ENCODE measurements around the gene DDX47. TPM values are rescaled to one million over a fixed set of nuclear protein-coding genes. Genes with fewer than 3 reads are reported as not detected.
"Not testable (repeated sequence)": the region's sequence is repeated elsewhere in the genome, so short reads cannot be mapped to it uniquely, and the experiment has no call there.

DDX47 gene
- total and polyA plus RNA-seq, 7 donors: 22.8 to 56.9 (median 42.9) TPM

- 43 to 56% methylated on average over 15 of the region's 15 CpGs for WGBS, 2 donors
- Histone ChIP-seq H3K4me1 (peaks cover 0 to 4% (median 0%) of the 10 kb centered on the region in 4 donors), H3K36me3 (peaks cover 0 to 21% (median 14%) of the 10 kb centered on the region in 4 donors), H3K27me3 (no peaks in the 10 kb centered on the region), H3K4me3 (no peak overlapping the region), H3K9me3 (no peaks in the 10 kb centered on the region), H3K27ac (no peak overlapping the region)
- TF ChIP-seq EP300 (IDR thresholded peaks at IDR 0.05): no peak
- TF ChIP-seq, protein P1, sequence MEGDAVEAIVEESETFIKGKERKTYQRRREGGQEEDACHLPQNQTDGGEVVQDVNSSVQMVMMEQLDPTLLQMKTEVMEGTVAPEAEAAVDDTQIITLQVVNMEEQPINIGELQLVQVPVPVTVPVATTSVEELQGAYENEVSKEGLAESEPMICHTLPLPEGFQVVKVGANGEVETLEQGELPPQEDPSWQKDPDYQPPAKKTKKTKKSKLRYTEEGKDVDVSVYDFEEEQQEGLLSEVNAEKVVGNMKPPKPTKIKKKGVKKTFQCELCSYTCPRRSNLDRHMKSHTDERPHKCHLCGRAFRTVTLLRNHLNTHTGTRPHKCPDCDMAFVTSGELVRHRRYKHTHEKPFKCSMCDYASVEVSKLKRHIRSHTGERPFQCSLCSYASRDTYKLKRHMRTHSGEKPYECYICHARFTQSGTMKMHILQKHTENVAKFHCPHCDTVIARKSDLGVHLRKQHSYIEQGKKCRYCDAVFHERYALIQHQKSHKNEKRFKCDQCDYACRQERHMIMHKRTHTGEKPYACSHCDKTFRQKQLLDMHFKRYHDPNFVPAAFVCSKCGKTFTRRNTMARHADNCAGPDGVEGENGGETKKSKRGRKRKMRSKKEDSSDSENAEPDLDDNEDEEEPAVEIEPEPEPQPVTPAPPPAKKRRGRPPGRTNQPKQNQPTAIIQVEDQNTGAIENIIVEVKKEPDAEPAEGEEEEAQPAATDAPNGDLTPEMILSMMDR (IDR thresholded peaks at IDR 0.05): peak in 3 of 4 experiments; percentile 28 to 43 (median 38)
- intact Hi-C loops (cut with DNase I): no loop called here
- no peak for DNase-seq
Observed at GRCh38 chr12:12837025-12837812, 24.1 kb downstream of the DDX47 start.

- WGBS, 2 donors: 64 to 82% methylated on average over 3 of the region's 3 CpGs
- intact Hi-C loops (cut with DNase I): no loop called here
- Histone ChIP-seq H3K27me3 (no peaks in the 10 kb centered on the region), H3K36me3 (peaks cover 0 to 15% (median 12%) of the 10 kb centered on the region in 4 donors), H3K4me1 (peaks cover 0 to 4% (median 0%) of the 10 kb centered on the region in 4 donors), H3K9me3 (no peaks in the 10 kb centered on the region), H3K27ac (no peak overlapping the region), H3K4me3 (no peak overlapping the region)
- TF ChIP-seq, protein P1 (IDR thresholded peaks at IDR 0.05): no peak
- TF ChIP-seq POLR2AphosphoS5 (IDR thresholded peaks at IDR 0.05) (no peak), POLR2A (IDR thresholded peaks at IDR 0.05) (no peak), EP300 (IDR thresholded peaks at IDR 0.05) (no peak)
- no peak for DNase-seq
Observed at GRCh38 chr12:12837813-12838153, 24.6 kb downstream of the DDX47 start.

- H3K27ac ChIP-seq: no peak overlapping the region
- TF ChIP-seq, protein P1 (IDR thresholded peaks at IDR 0.05): no peak
- TF ChIP-seq POLR2A (IDR thresholded peaks at IDR 0.05) (no peak), POLR2AphosphoS5 (IDR thresholded peaks at IDR 0.05) (no peak), EP300 (IDR thresholded peaks at IDR 0.05) (no peak)
- peaks cover 0 to 3% (median under 1%) of the 10 kb centered on the region in 4 donors for H3K36me3 ChIP-seq
- no peaks in the 10 kb centered on the region for H3K27me3 ChIP-seq
- 52 to 67% methylated on average over 1 of the region's 1 CpG for WGBS, 2 donors
- no peaks in the 10 kb centered on the region for H3K9me3 ChIP-seq
- intact Hi-C loops (cut with DNase I): no loop called here
- H3K4me1 ChIP-seq: peaks cover 0 to 4% (median 0%) of the 10 kb centered on the region in 4 donors
- DNase-seq: no peak
- no peak overlapping the region for H3K4me3 ChIP-seq
Observed at GRCh38 chr12:12839003-12839395, 25.9 kb downstream of the DDX47 start.

DNA sequence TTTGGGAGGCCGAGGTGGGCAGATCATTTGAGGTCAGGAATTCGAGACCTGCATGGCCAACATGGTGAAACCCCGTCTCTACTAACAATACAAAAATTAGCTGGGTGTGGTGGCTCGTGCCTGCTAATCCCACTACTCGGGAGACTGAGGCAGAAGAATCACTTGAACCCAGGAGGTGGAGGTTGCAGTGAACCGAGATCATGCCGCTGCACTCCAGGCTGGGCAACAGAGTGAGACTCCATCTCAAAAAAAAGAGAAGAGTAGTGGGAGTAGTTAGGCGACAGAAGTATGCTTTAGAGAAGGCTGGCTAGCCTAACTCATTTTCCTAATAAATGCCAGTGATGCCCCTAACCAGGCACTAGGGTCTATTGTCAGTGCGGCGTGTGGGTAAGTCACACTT, 26.3 kb downstream of the DDX47 start:
- H3K36me3 ChIP-seq; intact Hi-C loops (cut with DNase I); H3K4me1 ChIP-seq; DNase-seq; H3K27me3 ChIP-seq; H3K9me3 ChIP-seq; H3K4me3 ChIP-seq; H3K27ac ChIP-seq: not testable (repeated sequence)
- WGBS, 2 donors: 62 to 85% methylated on average over 10 of the region's 10 CpGs

GRCh38 chr12:12839873-12840579, 26.9 kb downstream of the DDX47 start:
- Histone ChIP-seq H3K27me3 (no peaks in the 10 kb centered on the region), H3K27ac (no peak overlapping the region), H3K4me1 (peaks cover 0 to 4% (median 0%) of the 10 kb centered on the region in 4 donors), H3K36me3 (no peaks in the 10 kb centered on the region), H3K9me3 (no peaks in the 10 kb centered on the region), H3K4me3 (no peak overlapping the region)
- TF ChIP-seq POLR2A (IDR thresholded peaks at IDR 0.05) (no peak), EP300 (IDR thresholded peaks at IDR 0.05) (no peak), POLR2AphosphoS5 (IDR thresholded peaks at IDR 0.05) (no peak)
- TF ChIP-seq, protein P1 (IDR thresholded peaks at IDR 0.05): no peak
- intact Hi-C loops (cut with DNase I): no loop called here
- 14 to 53% methylated on average over 5 of the region's 5 CpGs for WGBS, 2 donors
- DNase-seq: no peak
